HepG2 (cell line): ENCODE measurements around the gene FAM234A. TPM values are rescaled to one million over a fixed set of nuclear protein-coding genes. Genes with fewer than 3 reads are reported as not detected.

ENCODE experiments used
- AFF4 ChIP-seq: sonication (generic); formaldehyde crosslinking; IDR thresholded peaks from 2 replicates; pipeline ENCODE4 v1.4.0; 2020; ENCODE audit warnings: missing genetic modification reagents
- GATA4 ChIP-seq: sonication (generic); IDR thresholded peaks from 2 replicates; pipeline ENCODE4 v1.6.1; 2016; ENCODE audit warnings: antibody characterized with exemption, low read depth, borderline replicate concordance
- KIAA2018 ChIP-seq: sonication (generic); formaldehyde crosslinking; IDR thresholded peaks from 2 replicates; pipeline ENCODE4 v1.5.0; 2020; ENCODE audit warnings: mild to moderate bottlenecking, missing genetic modification reagents, borderline replicate concordance
- KMT2B ChIP-seq: IDR thresholded peaks from 2 replicates; pipeline ENCODE4 v1.6.1; 2016; ENCODE audit warnings: missing genetic modification reagents, missing compliant biosample characterization
- STAG1 ChIP-seq: sonication (generic); formaldehyde crosslinking; IDR thresholded peaks from 2 replicates; pipeline ENCODE4 v1.4.0; 2020; ENCODE audit warnings: missing genetic modification reagents
- ZNF430 ChIP-seq: sonication (generic); formaldehyde crosslinking; IDR thresholded peaks from 2 replicates; pipeline ENCODE4 v1.9.0; 2021; ENCODE audit warnings: mild to moderate bottlenecking, missing genetic modification reagents
- ZNF674 ChIP-seq: sonication (generic); formaldehyde crosslinking; IDR thresholded peaks from 2 replicates; pipeline ENCODE4 v1.5.0; 2020; ENCODE audit warnings: low read depth, mild to moderate bottlenecking, missing genetic modification reagents
- polyA plus RNA-seq, 8 experiments: library from polyadenylated mRNA; depleted of rRNA in 3 of 8; stranded (reverse) in 7 of 8; unstranded in 1 of 8; fragments of >200 nt; fragmentation: Illumina TruSeq in 4 of 8; extraction: Trizol in 4 of 8; gene quantifications; 2 replicates each; pipeline versions ENCODE4 v1.2.1 to v1.2.3, GENCODE V29; 2011 to 2016; ENCODE audit warnings: low read depth in 4 of 8, missing spikeins in 1 of 8, mixed read lengths in 1 of 8; ENCODE audit not compliant: insufficient read depth in 1 of 8
- total RNA-seq, 5 experiments: library from RNA; depleted of rRNA; stranded (reverse); fragments of >200 nt; fragmentation: Illumina TruSeq; extraction: Trizol; gene quantifications; 2 replicates each; pipeline ENCODE4 v1.2.3, GENCODE V29; 2016; ENCODE audit warnings: low read depth in 1 of 5
- TF ChIP-seq, protein P1 (sequence below): sonication (generic); formaldehyde crosslinking; IDR thresholded peaks from 2 replicates; pipeline ENCODE4 v1.4.0; 2020; ENCODE audit warnings: missing genetic modification reagents, borderline replicate concordance

The FAM234A gene
- total and polyA plus RNA-seq, 2 of the 13 experiments (the other 11 are each of a cell fraction or from before 2014, with no cell fraction given): 29.2 to 34.4 TPM

- TF ChIP-seq AFF4 (CRISPR knock-in tag) (no peak; the same call in 1 of the 2 replicates), STAG1 (CRISPR knock-in tag) (peak; percentile 2; the same call in 1 of the 2 replicates), KIAA2018 (CRISPR knock-in tag) (0 out of 2 replicates have a peak, but pooled peaks have one; percentile 86), GATA4 (peak; percentile 74), KMT2B (CRISPR knock-in tag) (peak; percentile 97), ZNF430 (CRISPR knock-in tag) (peak; percentile 96; the same call in 1 of the 2 replicates), ZNF674 (CRISPR knock-in tag) (peak; percentile 93; the same call in 1 of the 2 replicates)
- TF ChIP-seq, protein P1, sequence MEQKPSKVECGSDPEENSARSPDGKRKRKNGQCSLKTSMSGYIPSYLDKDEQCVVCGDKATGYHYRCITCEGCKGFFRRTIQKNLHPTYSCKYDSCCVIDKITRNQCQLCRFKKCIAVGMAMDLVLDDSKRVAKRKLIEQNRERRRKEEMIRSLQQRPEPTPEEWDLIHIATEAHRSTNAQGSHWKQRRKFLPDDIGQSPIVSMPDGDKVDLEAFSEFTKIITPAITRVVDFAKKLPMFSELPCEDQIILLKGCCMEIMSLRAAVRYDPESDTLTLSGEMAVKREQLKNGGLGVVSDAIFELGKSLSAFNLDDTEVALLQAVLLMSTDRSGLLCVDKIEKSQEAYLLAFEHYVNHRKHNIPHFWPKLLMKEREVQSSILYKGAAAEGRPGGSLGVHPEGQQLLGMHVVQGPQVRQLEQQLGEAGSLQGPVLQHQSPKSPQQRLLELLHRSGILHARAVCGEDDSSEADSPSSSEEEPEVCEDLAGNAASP (CRISPR knock-in tag): peak; percentile 81
Observed at GRCh38 chr16:228852-229730, 5.5 kb upstream of the FAM234A start, which contains the start of gene LUC7L (continued).
